ENCODE results near the gene TDRD7.

Gene TDRD7, protein sequence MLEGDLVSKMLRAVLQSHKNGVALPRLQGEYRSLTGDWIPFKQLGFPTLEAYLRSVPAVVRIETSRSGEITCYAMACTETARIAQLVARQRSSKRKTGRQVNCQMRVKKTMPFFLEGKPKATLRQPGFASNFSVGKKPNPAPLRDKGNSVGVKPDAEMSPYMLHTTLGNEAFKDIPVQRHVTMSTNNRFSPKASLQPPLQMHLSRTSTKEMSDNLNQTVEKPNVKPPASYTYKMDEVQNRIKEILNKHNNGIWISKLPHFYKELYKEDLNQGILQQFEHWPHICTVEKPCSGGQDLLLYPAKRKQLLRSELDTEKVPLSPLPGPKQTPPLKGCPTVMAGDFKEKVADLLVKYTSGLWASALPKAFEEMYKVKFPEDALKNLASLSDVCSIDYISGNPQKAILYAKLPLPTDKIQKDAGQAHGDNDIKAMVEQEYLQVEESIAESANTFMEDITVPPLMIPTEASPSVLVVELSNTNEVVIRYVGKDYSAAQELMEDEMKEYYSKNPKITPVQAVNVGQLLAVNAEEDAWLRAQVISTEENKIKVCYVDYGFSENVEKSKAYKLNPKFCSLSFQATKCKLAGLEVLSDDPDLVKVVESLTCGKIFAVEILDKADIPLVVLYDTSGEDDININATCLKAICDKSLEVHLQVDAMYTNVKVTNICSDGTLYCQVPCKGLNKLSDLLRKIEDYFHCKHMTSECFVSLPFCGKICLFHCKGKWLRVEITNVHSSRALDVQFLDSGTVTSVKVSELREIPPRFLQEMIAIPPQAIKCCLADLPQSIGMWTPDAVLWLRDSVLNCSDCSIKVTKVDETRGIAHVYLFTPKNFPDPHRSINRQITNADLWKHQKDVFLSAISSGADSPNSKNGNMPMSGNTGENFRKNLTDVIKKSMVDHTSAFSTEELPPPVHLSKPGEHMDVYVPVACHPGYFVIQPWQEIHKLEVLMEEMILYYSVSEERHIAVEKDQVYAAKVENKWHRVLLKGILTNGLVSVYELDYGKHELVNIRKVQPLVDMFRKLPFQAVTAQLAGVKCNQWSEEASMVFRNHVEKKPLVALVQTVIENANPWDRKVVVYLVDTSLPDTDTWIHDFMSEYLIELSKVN

DNA sequence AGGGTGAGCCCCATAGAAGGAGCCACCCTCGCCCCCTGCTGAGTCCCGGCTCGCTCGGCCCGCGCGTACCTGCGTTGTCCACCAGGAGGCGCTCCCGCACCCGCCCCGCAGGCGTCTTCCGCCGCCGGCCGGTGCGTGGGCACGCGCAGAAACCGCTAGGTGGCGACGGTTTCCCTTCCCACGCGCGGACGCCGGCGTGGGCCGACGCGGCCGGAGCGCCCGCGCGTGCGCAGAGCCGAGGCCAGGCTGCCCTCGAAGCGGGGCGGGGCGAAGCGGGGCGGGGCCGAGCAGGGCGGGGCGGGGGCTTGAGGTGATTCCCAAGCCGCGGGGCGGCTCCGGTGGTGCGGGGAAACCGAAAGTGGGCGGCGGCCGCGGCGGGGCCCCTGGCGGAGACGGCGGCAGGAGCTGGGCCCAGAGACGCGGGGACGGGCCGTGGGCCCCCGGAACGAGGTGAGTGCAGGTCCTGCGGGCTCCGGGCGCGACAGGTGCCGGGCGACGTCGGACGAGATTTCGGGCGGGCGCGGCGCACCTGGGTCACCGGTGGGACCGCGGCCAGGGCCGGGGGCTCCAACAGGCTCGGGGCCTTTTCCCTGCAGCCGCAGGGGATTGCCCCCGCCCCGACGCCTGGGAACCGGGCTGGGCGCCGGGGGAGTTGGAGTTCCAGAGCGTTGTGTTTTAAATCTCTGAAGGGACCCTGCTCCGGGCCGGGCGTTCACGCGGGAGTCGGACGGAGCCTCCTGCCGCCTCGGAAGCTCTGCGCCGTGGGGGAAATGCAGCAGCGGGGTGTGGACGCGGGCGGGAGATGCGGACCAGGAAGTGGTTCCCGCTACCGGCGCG is at the start of gene TDRD7:
TSS of gene TDRD7 (plus strand) at position 308 of the 837 bp plus-strand sequence. CDS start 16,370 bp downstream, outside the sequence.
- FAIRE-seq = no peak

GRCh38 chr9:97362777-97363545 is 48.9 kb upstream of the TDRD7 start:
- FAIRE-seq = no peak

- FAIRE-seq = no peak
Observed at GRCh38 chr9:97363661-97364299, 48.1 kb upstream of the TDRD7 start.

DNA sequence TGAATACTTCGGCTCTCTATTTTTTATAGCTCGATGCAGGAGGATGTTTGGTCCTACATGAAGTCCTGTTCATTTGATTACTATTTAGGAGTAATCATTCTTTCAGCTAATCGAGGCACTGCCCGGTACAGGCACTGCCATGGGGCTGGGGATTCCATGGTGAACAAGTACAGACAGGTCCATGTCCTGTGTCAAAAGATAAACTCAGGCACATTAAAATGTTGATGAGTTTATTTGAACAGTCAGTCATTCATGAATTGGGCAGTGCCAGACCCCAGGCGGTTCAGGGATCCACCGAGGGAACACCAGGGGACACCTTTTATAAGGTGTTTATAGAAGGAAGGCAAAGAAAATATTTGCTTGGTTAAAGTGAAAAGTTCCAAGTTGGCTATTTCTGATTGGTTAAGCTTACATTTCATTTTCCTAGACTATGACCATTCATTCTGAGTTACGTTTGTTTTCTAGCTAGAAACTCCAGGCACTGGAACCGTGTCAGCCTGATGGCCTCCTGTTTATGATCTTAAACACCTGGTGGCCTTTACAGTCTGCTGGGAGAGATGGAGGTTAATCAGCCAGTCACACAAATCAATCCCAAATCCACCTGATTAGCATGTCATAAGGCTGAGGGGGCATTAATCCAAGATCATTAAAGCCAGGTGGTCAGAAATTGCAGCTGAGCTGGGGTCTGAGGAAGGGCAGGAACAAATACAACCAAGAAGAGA is 47.0 kb upstream of the TDRD7 start:
- no peak for FAIRE-seq

- no peak for FAIRE-seq
Observed at GRCh38 chr9:97365634-97366033, 46.3 kb upstream of the TDRD7 start.

DNA sequence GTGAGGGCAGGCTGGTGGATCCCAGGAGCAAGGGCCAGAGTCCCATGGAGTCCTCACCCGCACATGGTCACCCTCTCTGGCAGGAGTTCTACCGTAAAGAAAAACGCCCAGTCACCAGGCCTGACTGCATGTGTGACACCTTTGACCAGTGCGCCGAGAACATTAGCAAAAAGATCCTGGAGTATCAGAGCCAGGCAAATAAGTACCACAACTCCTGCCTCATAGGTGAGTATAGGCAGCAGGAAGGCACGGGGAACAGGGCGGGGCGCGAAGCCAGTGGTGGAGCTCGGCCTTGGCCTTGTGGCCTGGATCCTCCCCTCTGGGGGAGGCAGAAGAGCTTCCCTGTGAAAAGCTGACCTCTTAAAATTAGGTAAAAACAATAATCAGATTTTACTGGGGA is 45.4 kb upstream of the TDRD7 start:
- no peak for FAIRE-seq

- no peak for FAIRE-seq
Observed at GRCh38 chr9:97366889-97367288, 45.0 kb upstream of the TDRD7 start.

DNA sequence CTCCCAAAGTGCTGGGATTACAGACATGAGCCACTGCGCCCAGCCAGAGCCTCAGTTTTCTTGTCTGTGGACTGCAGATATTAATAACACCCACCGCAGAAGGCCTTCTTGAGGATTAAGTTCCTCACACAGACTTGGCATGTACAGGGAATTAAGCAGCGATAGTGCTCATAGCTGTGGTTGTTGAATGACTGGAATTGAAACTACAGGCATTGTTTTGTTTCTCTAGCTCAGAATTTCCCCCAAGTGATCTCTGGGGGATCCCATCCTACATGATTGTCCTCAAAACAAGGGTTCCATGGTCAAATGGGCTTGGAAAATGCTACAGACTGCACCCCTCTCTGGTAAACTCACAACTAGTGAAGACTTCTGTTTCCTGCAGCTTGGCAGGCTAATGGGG is 44.2 kb upstream of the TDRD7 start:
- FAIRE-seq = no peak

- no peak for FAIRE-seq
Observed at GRCh38 chr9:97368964-97369363, 42.9 kb upstream of the TDRD7 start.

GRCh38 chr9:97372580-97372979 is 39.3 kb upstream of the TDRD7 start:
- FAIRE-seq = no peak

DNA sequence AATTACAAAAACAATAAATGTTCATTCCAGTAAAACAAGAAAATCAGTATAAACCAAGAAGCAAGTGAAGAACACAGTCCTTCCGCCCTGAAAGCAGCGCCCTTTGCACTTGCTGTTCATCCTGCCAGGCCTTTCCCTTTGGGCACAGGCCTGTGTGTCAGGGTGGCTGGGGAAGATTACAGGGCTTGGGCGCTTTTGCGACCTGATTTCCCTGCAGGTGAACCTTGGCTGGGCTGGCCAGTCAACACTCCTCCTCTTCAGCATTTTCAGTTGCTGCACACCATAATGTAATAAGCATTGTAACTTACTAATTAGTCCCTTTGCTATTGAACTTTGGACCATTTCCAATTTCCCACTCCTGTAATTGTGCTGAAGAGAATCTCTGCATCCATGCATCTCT is 38.6 kb upstream of the TDRD7 start:
- FAIRE-seq = no peak

- no peak for FAIRE-seq
Observed at GRCh38 chr9:97374811-97375210, 37.1 kb upstream of the TDRD7 start.

GRCh38 chr9:97376902-97377301 is 35.0 kb upstream of the TDRD7 start:
- FAIRE-seq = no peak

DNA sequence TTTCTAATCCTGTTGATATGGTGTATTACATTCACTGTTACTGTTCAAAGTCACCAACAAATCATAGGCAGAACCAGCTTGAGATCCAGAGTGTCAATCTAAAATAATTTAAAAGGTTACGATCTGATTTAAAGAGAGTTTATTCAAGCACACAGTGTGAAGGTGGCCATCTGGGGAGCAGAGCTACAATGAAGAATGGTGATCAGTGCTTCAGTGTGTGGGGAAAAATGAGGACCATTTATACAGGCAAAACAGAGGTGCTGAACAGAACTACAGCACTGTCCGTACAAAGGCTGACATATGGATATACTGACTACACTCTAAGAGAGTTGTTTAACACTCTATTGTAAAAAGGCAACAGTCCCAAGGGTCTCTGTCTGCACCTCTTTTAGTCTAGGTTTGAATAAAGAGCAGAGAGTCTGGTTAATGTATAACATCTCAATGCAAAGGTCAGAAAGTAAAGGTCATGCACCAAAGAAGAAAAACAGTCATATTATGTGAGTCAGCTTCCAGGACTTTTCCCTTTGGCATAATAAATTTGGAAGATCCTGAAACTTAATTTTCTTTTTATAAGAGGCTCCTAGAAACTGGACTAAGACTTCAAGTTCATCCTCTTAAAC is 29.7 kb upstream of the TDRD7 start:
- no peak for FAIRE-seq

- no peak for FAIRE-seq
Observed at GRCh38 chr9:97384406-97385262, 27.3 kb upstream of the TDRD7 start.

DNA sequence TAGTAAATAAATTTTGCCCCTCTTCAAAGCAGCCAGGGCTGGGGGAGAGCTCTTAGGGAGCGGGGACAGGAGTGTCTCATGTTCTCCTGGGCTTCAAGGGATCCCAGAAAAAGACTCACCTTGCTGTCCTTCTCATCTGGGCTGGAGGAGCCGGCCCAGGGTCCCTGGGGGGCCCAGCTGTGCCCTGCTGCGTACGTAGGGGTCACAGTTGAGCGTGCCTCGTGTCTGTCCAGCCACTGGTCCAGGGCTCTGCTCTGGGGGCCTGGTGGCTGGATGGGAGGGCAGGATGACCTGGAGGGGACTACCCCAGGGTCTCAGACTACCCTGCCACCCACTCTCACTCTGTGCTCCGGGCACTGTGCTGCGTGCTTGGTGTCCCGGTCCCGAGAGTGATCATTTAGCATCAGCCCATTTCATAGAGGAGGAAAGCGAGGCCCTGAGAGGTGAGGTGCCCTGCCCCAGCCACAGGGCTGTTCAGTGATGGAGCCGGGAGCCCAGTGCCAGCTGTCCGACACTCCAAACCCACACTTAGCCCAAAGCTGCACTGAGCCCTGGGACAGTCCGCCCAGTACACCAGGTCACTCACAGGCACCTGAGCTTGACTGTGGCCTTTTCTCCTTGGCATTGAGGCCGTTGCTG is 26.2 kb upstream of the TDRD7 start:
- FAIRE-seq = no peak

GRCh38 chr9:97386265-97386633 is 25.6 kb upstream of the TDRD7 start:
- no peak for FAIRE-seq

DNA sequence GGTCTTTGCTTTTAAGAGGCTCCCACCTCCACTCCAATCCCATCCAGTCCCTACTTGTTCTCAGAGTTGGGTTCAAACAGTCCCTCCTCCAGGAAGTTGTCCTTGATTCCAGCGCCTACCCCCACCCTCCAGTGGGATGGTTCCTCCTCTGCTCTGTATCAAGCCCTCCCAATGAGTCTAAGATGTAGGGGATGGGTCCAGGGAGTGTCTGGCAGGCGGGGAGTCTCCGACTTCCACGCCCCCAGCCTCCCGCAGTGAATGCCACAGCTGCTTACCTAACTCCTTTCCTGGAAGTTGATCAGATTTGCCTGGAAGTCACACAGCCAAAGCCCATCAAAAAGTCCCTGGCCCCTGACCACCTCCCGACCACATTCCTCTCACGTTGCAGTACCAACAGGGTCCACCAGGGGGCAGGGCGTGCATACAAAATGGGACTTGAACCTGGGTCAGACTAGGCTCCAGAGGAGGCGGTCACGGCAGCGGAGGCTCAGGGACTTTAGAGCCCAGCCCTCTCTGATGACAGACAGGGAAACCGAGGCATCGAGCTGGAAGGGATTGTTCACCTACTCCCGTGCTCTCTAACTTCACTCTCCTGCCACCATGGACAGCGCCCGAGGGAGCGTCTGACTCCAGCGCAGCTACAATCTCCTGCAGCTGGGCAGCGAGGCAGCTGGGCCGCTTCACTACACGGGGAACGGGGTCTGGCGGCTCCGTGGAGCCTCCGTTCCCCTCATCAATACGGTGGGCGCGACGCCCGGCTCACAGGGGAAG is 25.0 kb upstream of the TDRD7 start:
- no peak for FAIRE-seq

Data from A204.1 (cell line).